ENCODE data around the gene LNPEP. TPM values are rescaled to one million over a fixed set of nuclear protein-coding genes. Genes with fewer than 3 reads are reported as not detected.

Gene LNPEP
- total RNA-seq, 2 donors from 2014 or later, result 60.4 to 64.7 TPM

DNA sequence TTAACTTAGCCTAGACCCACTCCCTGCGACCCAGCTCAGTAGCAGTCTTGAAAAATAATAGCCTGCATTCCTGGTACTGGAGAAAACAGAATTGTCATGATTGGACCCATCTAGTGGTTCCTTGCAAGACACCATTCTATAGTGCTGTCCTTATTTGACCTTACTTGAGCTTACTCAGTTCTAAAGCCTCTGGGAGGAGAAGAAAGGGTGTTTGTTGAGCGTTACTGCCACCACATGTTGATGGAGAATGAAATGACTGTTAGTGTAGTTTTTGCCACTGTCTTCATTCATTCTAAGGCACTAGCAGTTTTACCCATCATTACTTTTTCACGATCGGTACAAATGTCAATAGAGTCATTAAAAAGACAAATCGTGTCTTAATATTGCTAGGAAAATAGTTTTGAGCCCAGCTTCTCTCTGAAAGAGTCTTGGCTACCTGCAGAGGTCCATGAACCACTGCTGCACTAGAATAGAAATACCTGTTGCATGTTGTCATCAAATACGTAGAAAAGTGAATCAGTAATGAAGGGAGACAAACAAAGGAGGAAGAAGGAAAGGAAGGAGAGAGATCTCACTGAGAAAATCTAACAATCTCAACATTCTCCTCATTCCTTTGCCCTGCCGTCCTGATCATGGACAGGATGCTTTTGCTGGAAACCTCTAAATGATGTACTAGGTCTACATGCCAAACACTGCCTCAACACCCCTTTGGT is 110.5 kb downstream of the LNPEP start:
- peak; percentile 78 to 82 for ATAC-seq
- DNase-seq (ENCODE audit: low spot score in 2 of 2), result no peak

GRCh38 chr5:97047076-97047475 is 111.2 kb downstream of the LNPEP start:
- H3K36me3 Mint-ChIP-seq, result no peaks in the 10 kb centered on the region
- DNase-seq (ENCODE audit: low spot score in 2 of 2), result no peak
- H3K9me3 Mint-ChIP-seq, result peaks cover 0 to 7% of the 10 kb centered on the region in 2 donors
- no peak for ATAC-seq
- H3K27ac Mint-ChIP-seq, result no peak overlapping the region

More for the DNA sequence above, 110.5 kb downstream of the LNPEP start:
- Mint-ChIP-seq H3K27ac (no peak overlapping the region), H3K36me3 (no peaks in the 10 kb centered on the region), H3K9me3 (peaks cover 0 to 3% of the 10 kb centered on the region in 2 donors)

DNA sequence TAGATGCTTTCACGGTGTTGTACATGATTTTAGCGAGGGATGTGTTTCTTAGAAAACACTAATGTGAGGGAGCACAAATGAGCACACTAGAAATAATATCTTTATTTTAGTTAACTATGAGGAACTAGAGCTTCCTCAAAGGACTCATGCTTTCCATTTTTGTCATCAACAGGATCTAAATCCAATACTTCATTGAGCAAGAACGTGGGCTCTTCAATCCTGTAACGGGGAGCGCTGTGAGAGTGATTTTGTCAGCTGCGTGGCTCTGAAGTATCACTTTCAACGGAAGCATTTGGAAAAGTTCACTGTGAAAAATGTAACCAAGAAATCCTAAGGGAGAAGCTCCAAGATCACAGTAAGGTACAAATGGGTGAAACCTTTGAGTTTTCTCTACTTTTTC is 113.3 kb downstream of the LNPEP start:
- H3K36me3 Mint-ChIP-seq, result no peaks in the 10 kb centered on the region
- ATAC-seq (no peak), DNase-seq (ENCODE audit: low spot score in 2 of 2) (no peak)
- H3K27ac Mint-ChIP-seq, result no peak overlapping the region
- H3K9me3 Mint-ChIP-seq, result peaks cover 0 to 11% of the 10 kb centered on the region in 2 donors

DNA sequence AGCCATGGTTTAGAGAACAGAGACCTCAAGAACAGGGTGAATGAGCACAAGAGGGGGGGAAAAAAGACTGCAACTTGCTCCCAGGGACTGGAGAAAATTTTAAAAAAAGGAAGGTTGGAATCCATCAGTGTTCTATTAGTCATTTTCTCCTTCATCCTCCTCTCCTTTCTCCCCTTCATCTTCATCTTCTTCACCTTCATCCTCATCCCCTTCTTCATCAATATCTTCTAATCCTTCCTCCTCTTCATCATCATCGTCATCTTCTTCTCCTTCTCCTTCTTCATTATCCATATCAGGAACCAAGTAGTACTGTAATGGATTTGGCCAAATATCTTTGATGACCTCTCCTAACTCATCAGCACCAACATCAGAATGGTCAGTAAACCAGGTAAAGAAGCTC is 120.4 kb downstream of the LNPEP start:
- Mint-ChIP-seq H3K27ac (no peak overlapping the region), H3K36me3 (peaks cover 0 to 7% of the 10 kb centered on the region in 2 donors), H3K9me3 (peaks cover 0 to 8% of the 10 kb centered on the region in 2 donors)
- no peak for DNase-seq (ENCODE audit: low spot score in 2 of 2)
- ATAC-seq, result no peak

- H3K27ac Mint-ChIP-seq, result no peak overlapping the region
- ATAC-seq, result no peak
Observed at GRCh38 chr5:97062046-97062445, 126.2 kb downstream of the LNPEP start.

DNA sequence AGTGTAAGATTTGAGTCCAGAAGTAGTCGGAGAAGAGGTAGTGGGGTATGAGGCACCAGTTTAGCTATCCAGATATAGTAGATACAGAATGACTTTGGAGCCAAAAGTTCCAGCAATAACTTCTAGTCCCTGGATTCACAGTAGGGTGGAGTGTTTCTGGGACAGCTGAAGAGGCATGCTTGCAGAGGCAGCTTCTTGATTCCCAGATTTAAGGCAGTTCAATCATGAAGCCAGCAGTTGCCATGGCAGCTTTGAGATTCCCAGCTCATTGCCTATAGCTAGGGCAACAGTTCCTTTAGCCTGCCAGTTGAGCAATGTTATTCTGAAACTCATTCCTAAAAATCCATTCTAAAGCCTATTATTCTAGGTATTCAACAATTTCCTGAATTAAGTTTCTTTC is 127.4 kb downstream of the LNPEP start:
- no peak overlapping the region for H3K27ac Mint-ChIP-seq
- no peaks in the 10 kb centered on the region for H3K9me3 Mint-ChIP-seq
- peaks cover 0 to 7% of the 10 kb centered on the region in 2 donors for H3K36me3 Mint-ChIP-seq
- no peak for ATAC-seq
- DNase-seq (ENCODE audit: low spot score in 2 of 2), result no peak

More at GRCh38 chr5:97062046-97062445, 126.2 kb downstream of the LNPEP start:
- Mint-ChIP-seq H3K9me3 (no peaks in the 10 kb centered on the region), H3K36me3 (peaks cover 0 to 7% of the 10 kb centered on the region in 2 donors)
- DNase-seq (ENCODE audit: low spot score in 2 of 2), result no peak

GRCh38 chr5:97065475-97065874 is 129.6 kb downstream of the LNPEP start:
- H3K36me3 Mint-ChIP-seq, result no peaks in the 10 kb centered on the region
- no peaks in the 10 kb centered on the region for H3K9me3 Mint-ChIP-seq
- H3K27ac Mint-ChIP-seq, result no peak overlapping the region
- ATAC-seq (no peak), DNase-seq (ENCODE audit: low spot score in 2 of 2) (no peak)

- DNase-seq (ENCODE audit: low spot score in 2 of 2), result no peak
- H3K36me3 Mint-ChIP-seq, result no peaks in the 10 kb centered on the region
- no peak overlapping the region for H3K27ac Mint-ChIP-seq
- no peak for ATAC-seq
- no peaks in the 10 kb centered on the region for H3K9me3 Mint-ChIP-seq
Observed at GRCh38 chr5:97067296-97067850, 131.5 kb downstream of the LNPEP start.

- no peaks in the 10 kb centered on the region for H3K9me3 Mint-ChIP-seq
- peaks cover 0 to 4% of the 10 kb centered on the region in 2 donors for H3K36me3 Mint-ChIP-seq
- no peak overlapping the region for H3K27ac Mint-ChIP-seq
- ATAC-seq (no peak), DNase-seq (ENCODE audit: low spot score in 2 of 2) (no peak)
Observed at GRCh38 chr5:97070234-97070633, 134.4 kb downstream of the LNPEP start.

GRCh38 chr5:97071101-97071500 is 135.2 kb downstream of the LNPEP start:
- no peak for ATAC-seq
- no peak for DNase-seq (ENCODE audit: low spot score in 2 of 2)
- Mint-ChIP-seq H3K36me3 (peaks cover 0 to 4% of the 10 kb centered on the region in 2 donors), H3K27ac (no peak overlapping the region), H3K9me3 (no peaks in the 10 kb centered on the region)

GRCh38 chr5:97071993-97072392 is 136.1 kb downstream of the LNPEP start:
- Mint-ChIP-seq H3K27ac (no peak overlapping the region), H3K36me3 (peaks cover 0 to 4% of the 10 kb centered on the region in 2 donors), H3K9me3 (no peaks in the 10 kb centered on the region)
- ATAC-seq (no peak), DNase-seq (ENCODE audit: low spot score in 2 of 2) (no peak)

DNA sequence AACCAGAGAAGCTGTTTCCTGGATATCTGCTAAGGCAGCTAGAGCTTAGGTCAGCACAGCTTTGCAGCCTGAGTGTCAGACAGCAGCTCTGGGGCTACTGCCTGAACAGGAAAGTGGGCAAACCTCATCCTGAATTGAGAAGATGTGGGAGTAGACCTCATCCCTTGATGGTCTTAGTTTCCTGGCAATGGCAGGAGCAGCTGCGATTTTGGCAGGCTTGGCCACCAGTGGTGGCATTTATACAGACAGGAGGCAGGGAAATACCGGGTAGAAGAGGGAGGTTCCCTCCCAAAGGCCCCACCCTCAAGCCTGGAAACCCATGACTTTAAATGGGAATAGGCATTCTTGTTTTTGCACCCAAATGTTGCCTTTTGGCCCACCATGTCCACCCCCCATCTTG is 136.8 kb downstream of the LNPEP start:
- peak overlapping the region in 1 of 2 donors; percentile 62 for H3K27ac Mint-ChIP-seq
- DNase-seq (ENCODE audit: low spot score in 2 of 2), result no peak
- H3K36me3 Mint-ChIP-seq, result peaks cover 0 to 4% of the 10 kb centered on the region in 2 donors
- no peak for ATAC-seq
- no peaks in the 10 kb centered on the region for H3K9me3 Mint-ChIP-seq

DNA sequence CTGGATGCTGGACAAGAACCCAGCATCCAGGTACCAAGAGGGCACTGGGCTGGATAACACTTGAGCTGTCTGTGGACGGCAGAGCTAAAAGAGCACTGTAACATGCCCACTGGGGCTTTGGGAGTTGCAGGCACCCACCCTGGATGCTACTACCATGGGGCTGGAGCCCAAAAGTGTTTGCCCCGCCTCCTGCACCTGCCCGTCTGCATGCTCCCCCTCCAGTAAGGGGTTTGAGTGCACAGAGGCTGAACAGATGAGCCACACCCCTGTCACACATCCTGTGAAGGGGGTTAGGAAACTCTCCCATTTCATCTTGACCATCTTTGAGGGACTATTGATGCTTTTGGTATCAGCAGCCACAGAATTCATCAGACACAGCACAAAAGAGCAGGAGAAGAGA is 137.5 kb downstream of the LNPEP start:
- H3K27ac Mint-ChIP-seq, result no peak overlapping the region
- H3K9me3 Mint-ChIP-seq, result no peaks in the 10 kb centered on the region
- DNase-seq (ENCODE audit: low spot score in 2 of 2), result no peak
- H3K36me3 Mint-ChIP-seq, result peaks cover 0 to 4% of the 10 kb centered on the region in 2 donors
- ATAC-seq, result no peak

DNA sequence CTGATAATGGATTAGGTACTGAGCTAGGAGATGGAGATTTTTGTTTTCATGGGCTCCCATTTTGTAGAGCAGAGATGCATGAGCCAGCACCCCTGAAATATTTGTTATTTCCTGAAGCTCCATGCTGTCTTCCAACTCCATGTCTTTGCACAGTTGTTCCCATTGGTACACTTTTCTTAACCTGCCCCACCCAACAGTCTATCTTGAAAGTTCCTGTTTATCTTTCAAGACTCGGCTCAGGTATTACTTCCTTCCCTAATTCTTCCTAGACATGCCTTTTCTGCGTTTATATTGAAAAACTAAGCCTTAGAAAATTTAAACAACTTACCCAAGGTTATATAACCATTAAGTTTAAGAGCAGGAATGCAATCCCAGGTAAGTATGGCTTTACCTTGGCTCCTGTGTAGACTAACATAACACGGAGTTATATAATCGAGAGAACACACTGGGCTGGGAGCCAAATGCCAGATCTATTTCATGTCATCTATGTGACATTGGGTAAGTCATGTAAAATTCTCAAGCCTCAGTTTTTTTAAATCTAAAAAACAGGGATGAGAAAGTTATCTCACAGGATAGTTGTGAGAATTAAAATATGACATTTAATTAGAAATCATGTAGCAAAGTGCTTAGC is 139.1 kb downstream of the LNPEP start:
- peaks cover 0 to 4% of the 10 kb centered on the region in 2 donors for H3K36me3 Mint-ChIP-seq
- no peak overlapping the region for H3K27ac Mint-ChIP-seq
- H3K9me3 Mint-ChIP-seq, result no peaks in the 10 kb centered on the region
- no peak for ATAC-seq
- no peak for DNase-seq (ENCODE audit: low spot score in 2 of 2)

DNA sequence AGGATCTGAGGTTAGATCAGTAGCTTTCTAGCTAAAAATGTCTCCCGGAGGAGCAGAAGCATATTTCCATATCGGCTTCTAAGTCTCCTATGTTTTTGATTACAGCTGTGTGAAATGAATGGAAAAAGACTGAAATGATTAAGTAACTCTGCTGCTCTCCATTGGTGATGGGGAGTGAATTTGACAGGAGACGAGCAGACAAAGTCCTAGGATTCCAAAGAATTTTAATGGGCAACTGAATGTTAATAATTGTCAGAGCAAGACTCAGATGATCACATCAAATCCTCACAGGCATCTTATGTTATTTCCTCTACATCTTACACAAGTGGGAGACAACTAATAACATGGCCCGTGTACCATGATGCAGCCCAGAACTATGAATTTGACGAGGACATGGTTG is 139.8 kb downstream of the LNPEP start:
- DNase-seq (ENCODE audit: low spot score in 2 of 2) (no peak), ATAC-seq (no peak)
- H3K9me3 Mint-ChIP-seq, result no peaks in the 10 kb centered on the region
- no peak overlapping the region for H3K27ac Mint-ChIP-seq
- peaks cover 0 to 4% of the 10 kb centered on the region in 2 donors for H3K36me3 Mint-ChIP-seq

DNA sequence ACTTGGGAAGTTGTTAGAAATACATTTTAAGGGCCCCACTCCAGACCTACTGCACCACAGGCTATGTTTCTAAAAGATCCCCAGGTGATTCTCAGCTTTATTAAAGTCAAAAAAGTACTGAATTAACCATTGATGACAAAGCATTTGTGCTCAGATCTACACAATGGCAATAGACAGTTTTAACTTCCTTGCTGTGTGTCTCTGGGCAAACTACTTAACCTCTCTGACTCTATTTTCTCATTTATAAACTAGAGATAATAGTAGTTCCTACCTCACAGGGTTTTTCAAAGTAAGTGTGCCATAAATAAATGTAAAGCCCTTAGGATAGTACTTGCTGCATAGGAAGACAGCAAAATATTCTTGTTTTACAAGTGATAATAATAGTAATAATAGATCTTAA is 140.2 kb downstream of the LNPEP start:
- DNase-seq (ENCODE audit: low spot score in 2 of 2) (no peak), ATAC-seq (no peak)
- no peaks in the 10 kb centered on the region for H3K9me3 Mint-ChIP-seq
- H3K27ac Mint-ChIP-seq, result no peak overlapping the region
- H3K36me3 Mint-ChIP-seq, result peaks cover 0 to 4% of the 10 kb centered on the region in 2 donors

GRCh38 chr5:97077246-97077645 is 141.4 kb downstream of the LNPEP start:
- ATAC-seq (no peak), DNase-seq (ENCODE audit: low spot score in 2 of 2) (no peak)
- no peak overlapping the region for H3K27ac Mint-ChIP-seq
- H3K36me3 Mint-ChIP-seq, result peaks cover 0 to 4% of the 10 kb centered on the region in 2 donors
- H3K9me3 Mint-ChIP-seq, result no peaks in the 10 kb centered on the region
